DND-41 (cell line): Measurements from ENCODE around the gene SETD3.
A peak's percentile ranks its signal among the peaks of the same experiment; 100 is the strongest.

Experiments
- ATAC-seq: fragments of 200-7000 bp; cut with Tn5 transposase; 3 replicates; pipeline ENCODE4 v1.9.1; 2021; ENCODE audit warnings: low read depth; ENCODE audit not compliant: insufficient read depth
- DNase-seq: peaks from one replicate; pipeline ENCODE4 v3.0.0-alpha.2; 2020
- H2AFZ ChIP-seq: 2 replicates; pipeline ENCODE4 v1.6.0; 2012; ENCODE audit warnings: low read depth, low read length
- H3K27ac ChIP-seq: 2 replicates; pipeline ENCODE4 v1.5.1; 2012; ENCODE audit warnings: low read length, inconsistent platforms
- H3K27me3 ChIP-seq: fragments of 200-600 bp; sonication (generic); 2 replicates; pipeline ENCODE4 v1.6.0; 2012; ENCODE audit warnings: low read length, mild to moderate bottlenecking, inconsistent platforms; ENCODE audit not compliant: insufficient read depth, poor library complexity
- H3K36me3 ChIP-seq: 2 replicates; pipeline ENCODE4 v1.5.1; 2012; ENCODE audit warnings: low read length, inconsistent platforms; ENCODE audit not compliant: insufficient read depth
- H3K4me1 ChIP-seq: 2 replicates; pipeline ENCODE4 v1.5.1; 2012; ENCODE audit warnings: mild to moderate bottlenecking, low read length; ENCODE audit not compliant: insufficient read depth
- H3K4me2 ChIP-seq: 2 replicates; pipeline ENCODE4 v1.6.0; 2012; ENCODE audit warnings: mild to moderate bottlenecking, moderate library complexity, low read length, inconsistent platforms; ENCODE audit not compliant: insufficient read depth
- H3K4me3 ChIP-seq, 2 experiments: fragments of 200-600 bp in 1 of 2; shearing (Covaris generic) in 1 of 2; 2 replicates each; pipeline ENCODE4 v1.5.1; 2012 to 2016; ENCODE audit warnings: inconsistent platforms in 2 of 2, low read length in 2 of 2, mild to moderate bottlenecking in 2 of 2, low read depth in 1 of 2, moderate library complexity in 1 of 2
- H3K79me2 ChIP-seq: 2 replicates; pipeline ENCODE4 v1.6.0; 2012; ENCODE audit warnings: low read length, inconsistent platforms; ENCODE audit not compliant: insufficient read depth
- H3K9ac ChIP-seq: 2 replicates; pipeline ENCODE4 v1.6.0; 2012; ENCODE audit warnings: low read depth, mild to moderate bottlenecking, inconsistent platforms, low read length, moderate library complexity
- H3K9me3 ChIP-seq: 2 replicates; pipeline ENCODE4 v1.5.1; 2012; ENCODE audit warnings: low read length, moderate library complexity, mild to moderate bottlenecking, inconsistent platforms; ENCODE audit not compliant: insufficient read depth, severe bottlenecking
- H4K20me1 ChIP-seq: 2 replicates; pipeline ENCODE4 v1.6.0; 2012; ENCODE audit warnings: low read length; ENCODE audit not compliant: insufficient read depth
- CTCF ChIP-seq: IDR thresholded peaks from 2 replicates; pipeline ENCODE4 v1.5.1; 2012; ENCODE audit warnings: borderline replicate concordance, low read length, moderate library complexity, mild to moderate bottlenecking; ENCODE audit not compliant: poor library complexity, severe bottlenecking; ENCODE audit errors: extremely low read depth
- EZH2 ChIP-seq: IDR thresholded peaks from 3 replicates; pipeline ENCODE4 v1.6.1; 2012; ENCODE audit warnings: borderline replicate concordance, low read depth, mild to moderate bottlenecking, moderate library complexity, low read length, inconsistent platforms; ENCODE audit not compliant: severe bottlenecking

SETD3 gene

GRCh38 chr14:99511421-99512109, 30.9 kb upstream of the SETD3 start:
- Histone ChIP-seq H3K27ac (no peak overlapping the region), H3K9me3 (no peaks in the 10 kb centered on the region), H3K4me3 (no peak overlapping the region), H3K36me3 (peaks cover 71% of the 10 kb centered on the region), H3K9ac (no peak overlapping the region), H3K4me2 (no peak overlapping the region), H2AFZ (no peak overlapping the region), H3K79me2 (no peaks in the 10 kb centered on the region), H3K27me3 (no peaks in the 10 kb centered on the region), H4K20me1 (peaks cover 24% of the 10 kb centered on the region), H3K4me1 (no peaks in the 10 kb centered on the region)
- ATAC-seq (no peak), DNase-seq (peak; percentile 5)
- TF ChIP-seq CTCF = no peak
- no peak for TF ChIP-seq EZH2

GRCh38 chr14:99510556-99511139, 30.0 kb upstream of the SETD3 start:
- no peaks in the 10 kb centered on the region for H3K27me3 ChIP-seq
- peaks cover 20% of the 10 kb centered on the region for H4K20me1 ChIP-seq
- H3K4me3 ChIP-seq = no peak overlapping the region
- no peaks in the 10 kb centered on the region for H3K9me3 ChIP-seq
- no peak for ATAC-seq
- no peak for TF ChIP-seq CTCF
- TF ChIP-seq EZH2 = no peak
- H3K79me2 ChIP-seq = no peaks in the 10 kb centered on the region
- H3K4me2 ChIP-seq = no peak overlapping the region
- H2AFZ ChIP-seq = no peak overlapping the region
- no peak overlapping the region for H3K27ac ChIP-seq
- H3K36me3 ChIP-seq = peaks cover 80% of the 10 kb centered on the region
- H3K9ac ChIP-seq = no peak overlapping the region
- H3K4me1 ChIP-seq = no peaks in the 10 kb centered on the region
- DNase-seq = peak; percentile 2

- Histone ChIP-seq H3K4me1 (no peaks in the 10 kb centered on the region), H3K4me2 (no peak overlapping the region), H4K20me1 (peaks cover 16% of the 10 kb centered on the region), H3K9ac (no peak overlapping the region), H3K36me3 (peaks cover 86% of the 10 kb centered on the region), H3K79me2 (no peaks in the 10 kb centered on the region), H3K4me3 (no peak overlapping the region), H2AFZ (no peak overlapping the region), H3K27me3 (no peaks in the 10 kb centered on the region), H3K9me3 (no peaks in the 10 kb centered on the region), H3K27ac (no peak overlapping the region)
- TF ChIP-seq EZH2 (no peak), CTCF (no peak)
- ATAC-seq = no peak
- DNase-seq = peak; percentile 4
These were observed 29.4 kb upstream of the SETD3 start for GRCh38 chr14:99509871-99510555.
